GM20431 (cell line): Measurements from ENCODE around the gene SLC28A1.

Experiments
- in situ Hi-C: fragments of 300-500 bp; cut with MseI, MboI; formaldehyde crosslinking; loops from one replicate; pipeline ENCODE4 v1.15.0; 2020; ENCODE audit warnings: low sequenced_read_pairs; ENCODE audit not compliant: unreplicated experiment

Gene SLC28A1

GRCh38 chr15:84881520-84881830 lies 3.0 kb upstream of the SLC28A1 start:
- in situ Hi-C loops, result no loop called here

GRCh38 chr15:84883466-84883865 lies 996 bp upstream of the SLC28A1 start:
- in situ Hi-C loops, result no loop called here

GRCh38 chr15:84885801-84886200 lies 1.3 kb downstream of the SLC28A1 start:
- in situ Hi-C loops, result no loop called here

GRCh38 chr15:84886211-84886983 lies 1.9 kb downstream of the SLC28A1 start:
- in situ Hi-C loops, result no loop called here

- in situ Hi-C loops, result no loop called here
Measured at GRCh38 chr15:84886984-84887299, 2.5 kb downstream of the SLC28A1 start.

GRCh38 chr15:84887938-84888337 lies 3.5 kb downstream of the SLC28A1 start:
- in situ Hi-C loops, result no loop called here

- in situ Hi-C loops, result no loop called here
Measured at GRCh38 chr15:84888639-84889038, 4.2 kb downstream of the SLC28A1 start.

- in situ Hi-C loops, result no loop called here
Measured at GRCh38 chr15:84889313-84889990, 5.0 kb downstream of the SLC28A1 start.

- in situ Hi-C loops, result no loop called here
Measured at GRCh38 chr15:84889991-84890669, 5.7 kb downstream of the SLC28A1 start.

- in situ Hi-C loops, result no loop called here
Measured at GRCh38 chr15:84890670-84891162, 6.3 kb downstream of the SLC28A1 start.

GRCh38 chr15:84891339-84891738 lies 6.9 kb downstream of the SLC28A1 start:
- in situ Hi-C loops, result no loop called here

GRCh38 chr15:84892786-84893307 lies 8.4 kb downstream of the SLC28A1 start:
- in situ Hi-C loops, result no loop called here

GRCh38 chr15:84893607-84894006 lies 9.1 kb downstream of the SLC28A1 start:
- in situ Hi-C loops, result no loop called here

GRCh38 chr15:84894736-84895425 lies 10.4 kb downstream of the SLC28A1 start:
- in situ Hi-C loops, result no loop called here

GRCh38 chr15:84898761-84899160 lies 14.3 kb downstream of the SLC28A1 start:
- in situ Hi-C loops, result no loop called here

GRCh38 chr15:84899750-84900149 lies 15.3 kb downstream of the SLC28A1 start:
- in situ Hi-C loops, result no loop called here

GRCh38 chr15:84901540-84901939 lies 17.1 kb downstream of the SLC28A1 start:
- in situ Hi-C loops, result no loop called here

- in situ Hi-C loops, result no loop called here
Measured at GRCh38 chr15:84903751-84904150, 19.3 kb downstream of the SLC28A1 start.

- in situ Hi-C loops, result no loop called here
Measured at GRCh38 chr15:84904419-84904818, 20.0 kb downstream of the SLC28A1 start.
